CD4-positive, alpha-beta T cell treated with Interferon gamma for 1 hour (primary cell): ENCODE measurements around the gene USP8.
"Not testable (repeated sequence)": the region's sequence is repeated elsewhere in the genome, so short reads cannot be mapped to it uniquely, and the experiment has no call there.

Experiments used
- DNase-seq: peaks from one replicate; pipeline ENCODE4 v3.0.0-alpha.2; 2020

USP8 gene

GRCh38 chr15:50452927-50453326, 28.7 kb downstream of the USP8 start:
- no peak for DNase-seq

GRCh38 chr15:50458348-50459112, 34.3 kb downstream of the USP8 start:
- no peak for DNase-seq

GRCh38 chr15:50463423-50464358, 39.5 kb downstream of the USP8 start:
- no peak for DNase-seq

- no peak for DNase-seq
Observed at GRCh38 chr15:50471072-50471471, 46.9 kb downstream of the USP8 start.

GRCh38 chr15:50476143-50476542, 51.9 kb downstream of the USP8 start:
- DNase-seq, result no peak

- no peak for DNase-seq
Observed at GRCh38 chr15:50484781-50485180, 60.6 kb downstream of the USP8 start.

GRCh38 chr15:50485389-50485788, 61.2 kb downstream of the USP8 start:
- DNase-seq, result no peak

GRCh38 chr15:50487287-50487686, 63.1 kb downstream of the USP8 start:
- no peak for DNase-seq

GRCh38 chr15:50493625-50494024, 69.4 kb downstream of the USP8 start:
- DNase-seq, result no peak

GRCh38 chr15:50494547-50494946, 70.3 kb downstream of the USP8 start:
- not testable (repeated sequence) for DNase-seq

- no peak for DNase-seq
Observed at GRCh38 chr15:50496692-50497091, 72.5 kb downstream of the USP8 start.

GRCh38 chr15:50500352-50500751, 76.1 kb downstream of the USP8 start:
- no peak for DNase-seq

- no peak for DNase-seq
Observed at GRCh38 chr15:50501815-50502214, 77.6 kb downstream of the USP8 start.

- DNase-seq, result no peak
Observed at GRCh38 chr15:50503144-50503543, 78.9 kb downstream of the USP8 start.

- DNase-seq, result not testable (repeated sequence)
Observed at GRCh38 chr15:50505656-50506055, 81.5 kb downstream of the USP8 start.

GRCh38 chr15:50506121-50506520, 81.9 kb downstream of the USP8 start:
- no peak for DNase-seq

- no peak for DNase-seq
Observed at GRCh38 chr15:50513001-50513400, 88.8 kb downstream of the USP8 start.

GRCh38 chr15:50519740-50520425, 95.7 kb downstream of the USP8 start:
- DNase-seq, result no peak

- no peak for DNase-seq
Observed at GRCh38 chr15:50523851-50524251, 99.6 kb downstream of the USP8 start.

- no peak for DNase-seq
Observed at GRCh38 chr15:50531163-50531562, 107.0 kb downstream of the USP8 start.

- DNase-seq, result no peak
Observed at GRCh38 chr15:50531766-50532165, 107.6 kb downstream of the USP8 start.

- DNase-seq, result no peak
Observed at GRCh38 chr15:50542887-50543210, 118.6 kb downstream of the USP8 start.

GRCh38 chr15:50543556-50543955, 119.4 kb downstream of the USP8 start:
- no peak for DNase-seq

- DNase-seq, result no peak
Observed at GRCh38 chr15:50544368-50544767, 120.2 kb downstream of the USP8 start.
